A673 (cell line): ENCODE results near the gene DNAJB12.
"Not testable (repeated sequence)": the region's sequence is repeated elsewhere in the genome, so short reads cannot be mapped to it uniquely, and the experiment has no call there.

Experiments
- CTCF ChIP-seq: fragments of 300-800, 200-600 bp; sonication (generic); conservative IDR thresholded peaks from 2 replicates; pipeline ENCODE4 v1.5.1; 2017; ENCODE audit warnings: low read depth, mild to moderate bottlenecking, antibody characterized with exemption, low read length, moderate library complexity, mixed read lengths
- EZH2 ChIP-seq: fragments of 200-600 bp; sonication (generic); IDR thresholded peaks from 2 replicates; pipeline ENCODE4 v1.6.1; 2017; ENCODE audit warnings: borderline replicate concordance, low read depth, mild to moderate bottlenecking, mixed read lengths, antibody characterized with exemption, low read length; ENCODE audit not compliant: poor library complexity, severe bottlenecking

GRCh38 chr10:72384982-72385381 is 30.3 kb upstream of the DNAJB12 start:
- not testable (repeated sequence) for TF ChIP-seq CTCF, EZH2
